ENCODE results near the gene SMIM29.
"Not testable (repeated sequence)": the region's sequence is repeated elsewhere in the genome, so short reads cannot be mapped to it uniquely, and the experiment has no call there.

SMIM29 gene

GRCh38 chr6:34248727-34249468 lies at the start of gene SMIM29:
Gene SMIM29 (minus strand): TSS chr6:34249006. CDS start chr6:34247791, 1,215 bp downstream.
- peak; percentile 93 for DNase-seq (ENCODE audit: low spot score)

- DNase-seq (ENCODE audit: low spot score): no peak
Measured at GRCh38 chr6:34295721-34296120, 46.9 kb upstream of the SMIM29 start.

GRCh38 chr6:34292954-34293353 lies 44.1 kb upstream of the SMIM29 start:
- no peak for DNase-seq (ENCODE audit: low spot score)

GRCh38 chr6:34289137-34289536 lies 40.3 kb upstream of the SMIM29 start:
- DNase-seq (ENCODE audit: low spot score): no peak

- no peak for DNase-seq (ENCODE audit: low spot score)
Measured at GRCh38 chr6:34288581-34288980, 39.8 kb upstream of the SMIM29 start.

- DNase-seq (ENCODE audit: low spot score): no peak
Measured at GRCh38 chr6:34285448-34286164, 36.8 kb upstream of the SMIM29 start.

- DNase-seq (ENCODE audit: low spot score): no peak
Measured at GRCh38 chr6:34284563-34285447, 36.0 kb upstream of the SMIM29 start.

GRCh38 chr6:34281702-34282334 lies 33.0 kb upstream of the SMIM29 start:
- DNase-seq (ENCODE audit: low spot score): peak; percentile 40

- DNase-seq (ENCODE audit: low spot score): no peak
Measured at GRCh38 chr6:34280216-34280615, 31.4 kb upstream of the SMIM29 start.

- no peak for DNase-seq (ENCODE audit: low spot score)
Measured at GRCh38 chr6:34278833-34279232, 30.0 kb upstream of the SMIM29 start.

GRCh38 chr6:34277763-34278112 lies 28.9 kb upstream of the SMIM29 start:
- DNase-seq (ENCODE audit: low spot score): no peak

- no peak for DNase-seq (ENCODE audit: low spot score)
Measured at GRCh38 chr6:34276881-34277762, 28.3 kb upstream of the SMIM29 start.

- no peak for DNase-seq (ENCODE audit: low spot score)
Measured at GRCh38 chr6:34276191-34276590, 27.4 kb upstream of the SMIM29 start.

- DNase-seq (ENCODE audit: low spot score): no peak
Measured at GRCh38 chr6:34275128-34275804, 26.5 kb upstream of the SMIM29 start.

GRCh38 chr6:34274129-34274528 lies 25.3 kb upstream of the SMIM29 start:
- no peak for DNase-seq (ENCODE audit: low spot score)

GRCh38 chr6:34273242-34273805 lies 24.5 kb upstream of the SMIM29 start:
- DNase-seq (ENCODE audit: low spot score): peak; percentile 81

- no peak for DNase-seq (ENCODE audit: low spot score)
Measured at GRCh38 chr6:34272013-34272926, 23.5 kb upstream of the SMIM29 start.

- not testable (repeated sequence) for DNase-seq (ENCODE audit: low spot score)
Measured at GRCh38 chr6:34269658-34270341, 21.0 kb upstream of the SMIM29 start.
